Measurements from ENCODE around the gene PTPRF.
A peak's percentile ranks its signal among the peaks of the same experiment; 100 is the strongest.

PTPRF gene

DNA sequence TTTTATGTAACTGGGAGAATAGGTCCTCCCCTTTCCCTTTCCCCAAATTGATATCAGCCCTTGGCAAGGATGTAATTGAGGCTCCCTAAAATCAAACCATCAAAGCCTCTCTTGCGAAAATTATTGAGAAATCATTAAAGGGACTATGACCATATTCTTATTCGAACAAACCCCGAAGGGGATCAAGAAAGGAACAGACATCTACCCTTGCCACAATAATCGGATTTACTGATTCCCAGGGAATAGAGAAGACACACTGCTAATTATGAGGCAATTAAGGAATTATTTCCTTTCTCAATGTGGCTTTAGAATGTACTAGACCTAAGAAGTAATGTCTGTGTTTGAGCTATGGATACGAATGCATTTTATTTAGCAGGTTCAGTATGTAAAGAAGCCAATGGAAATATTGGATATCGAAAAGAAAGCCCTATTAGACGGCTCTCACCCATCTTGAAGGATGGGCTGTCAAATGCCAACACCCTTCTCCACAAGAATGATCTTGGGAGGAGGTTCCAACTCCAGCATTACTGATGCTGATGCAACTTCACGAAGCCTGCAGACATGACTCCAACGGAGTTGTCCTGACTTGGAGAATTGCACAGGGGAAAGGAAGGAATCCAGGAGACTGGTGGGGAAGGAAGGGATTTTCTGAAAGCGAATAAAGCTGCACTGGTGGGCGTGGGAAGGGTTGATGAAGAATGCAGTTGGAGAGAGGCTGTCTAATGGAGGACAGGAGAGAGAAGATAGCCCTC, 11.6 kb upstream of the PTPRF start:
- Histone ChIP-seq H3K36me3 (ENCODE audit: control insufficient read depth, insufficient read depth, low read length) (no peaks in the 10 kb centered on the region), H3K9ac (ENCODE audit: low read depth, low read length) (no peak overlapping the region), H3K9me3 (ENCODE audit: control insufficient read depth, insufficient read depth, low read length) (no peaks in the 10 kb centered on the region), H3K4me3 (ENCODE audit: low read depth, low read length) (no peak overlapping the region), H3K4me1 (ENCODE audit: control insufficient read depth, insufficient read depth, low read length) (no peaks in the 10 kb centered on the region), H3K27me3 (ENCODE audit: control insufficient read depth, insufficient read depth, low read length) (no peaks in the 10 kb centered on the region)

DNA sequence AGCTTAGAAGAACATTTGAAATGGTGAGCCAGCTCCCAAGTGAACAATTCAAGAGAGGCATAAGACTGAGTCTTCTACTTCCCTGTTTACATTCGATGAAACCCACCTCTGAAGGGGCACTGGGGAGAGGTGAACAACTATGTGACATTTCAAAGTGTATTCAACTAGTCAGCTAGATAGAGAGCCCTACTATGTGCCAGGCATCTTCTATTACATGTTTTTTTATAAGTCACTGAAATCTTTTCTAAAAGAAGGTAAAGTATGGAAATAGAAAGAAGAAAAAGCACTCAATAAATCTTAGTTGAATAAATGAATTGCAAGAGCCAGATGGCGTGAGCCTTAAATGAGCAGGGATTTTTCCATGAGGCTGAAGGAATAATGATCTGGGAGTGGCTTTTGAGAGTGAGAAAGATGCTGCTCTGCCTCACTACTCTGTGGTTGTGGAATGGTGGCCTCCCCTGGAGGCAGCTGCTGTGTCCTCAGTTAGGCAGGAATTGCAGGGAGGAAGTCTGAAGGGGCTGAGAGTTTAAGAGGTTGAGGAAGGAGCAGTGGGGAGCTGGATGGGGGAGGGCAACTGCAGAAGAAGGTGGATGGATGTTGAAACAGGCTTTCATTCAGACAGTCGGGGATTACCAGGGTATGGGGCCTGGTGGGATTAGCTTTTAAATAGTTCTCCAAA, 10.4 kb upstream of the PTPRF start:
- Histone ChIP-seq H3K9ac (ENCODE audit: low read depth, low read length) (no peak overlapping the region), H3K36me3 (ENCODE audit: control insufficient read depth, insufficient read depth, low read length) (no peaks in the 10 kb centered on the region), H3K4me3 (ENCODE audit: low read depth, low read length) (no peak overlapping the region), H3K9me3 (ENCODE audit: control insufficient read depth, insufficient read depth, low read length) (no peaks in the 10 kb centered on the region), H3K4me1 (ENCODE audit: control insufficient read depth, insufficient read depth, low read length) (no peaks in the 10 kb centered on the region), H3K27me3 (ENCODE audit: control insufficient read depth, insufficient read depth, low read length) (no peaks in the 10 kb centered on the region)

DNA sequence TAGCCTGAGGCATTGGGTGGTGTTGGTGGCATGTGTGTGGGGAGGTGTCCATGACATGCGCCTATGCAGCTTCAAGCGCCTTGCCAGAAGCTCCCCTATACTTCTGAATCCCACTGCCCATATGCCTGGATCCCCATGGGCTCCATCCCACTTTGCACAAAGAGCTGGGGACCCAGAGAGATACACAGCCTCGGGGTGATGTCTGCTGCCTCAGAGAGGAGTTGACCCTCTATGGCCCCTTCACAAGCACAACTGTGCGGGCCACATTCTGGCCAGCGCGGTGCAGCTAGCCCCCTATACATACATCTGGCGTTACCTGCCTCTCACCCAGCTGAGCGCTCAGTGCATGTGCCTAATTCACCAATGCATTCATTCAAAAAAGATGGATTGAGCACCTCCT, 9.6 kb upstream of the PTPRF start:
- Histone ChIP-seq H3K36me3 (ENCODE audit: control insufficient read depth, insufficient read depth, low read length) (no peaks in the 10 kb centered on the region), H3K9me3 (ENCODE audit: control insufficient read depth, insufficient read depth, low read length) (no peaks in the 10 kb centered on the region), H3K4me1 (ENCODE audit: control insufficient read depth, insufficient read depth, low read length) (peaks cover 2% of the 10 kb centered on the region), H3K4me3 (ENCODE audit: low read depth, low read length) (no peak overlapping the region), H3K27me3 (ENCODE audit: control insufficient read depth, insufficient read depth, low read length) (no peaks in the 10 kb centered on the region), H3K9ac (ENCODE audit: low read depth, low read length) (no peak overlapping the region)

DNA sequence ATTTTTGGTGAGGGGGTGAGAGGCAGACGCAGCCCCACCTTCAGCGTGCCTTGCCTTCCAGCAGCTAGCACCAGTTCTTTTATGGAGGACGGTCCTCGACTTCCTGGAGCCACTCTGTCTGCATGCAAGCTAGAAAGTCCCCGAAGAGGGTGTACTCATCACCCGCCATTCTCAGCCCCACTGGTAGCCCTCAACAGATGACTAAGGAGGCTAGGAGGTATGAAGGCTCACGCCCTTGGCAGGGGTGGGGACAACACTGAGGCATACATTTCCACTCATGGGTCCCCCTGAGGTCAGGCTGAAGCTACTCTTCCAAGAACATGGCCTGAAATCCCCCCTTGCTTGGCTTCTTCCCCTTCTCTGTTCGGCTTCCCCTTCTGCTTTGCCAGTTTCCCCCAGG, 8.9 kb upstream of the PTPRF start:
- Histone ChIP-seq H3K9me3 (ENCODE audit: control insufficient read depth, insufficient read depth, low read length) (no peaks in the 10 kb centered on the region), H3K9ac (ENCODE audit: low read depth, low read length) (no peak overlapping the region), H3K4me1 (ENCODE audit: control insufficient read depth, insufficient read depth, low read length) (peaks cover 4% of the 10 kb centered on the region), H3K27me3 (ENCODE audit: control insufficient read depth, insufficient read depth, low read length) (no peaks in the 10 kb centered on the region), H3K4me3 (ENCODE audit: low read depth, low read length) (no peak overlapping the region), H3K36me3 (ENCODE audit: control insufficient read depth, insufficient read depth, low read length) (no peaks in the 10 kb centered on the region)

DNA sequence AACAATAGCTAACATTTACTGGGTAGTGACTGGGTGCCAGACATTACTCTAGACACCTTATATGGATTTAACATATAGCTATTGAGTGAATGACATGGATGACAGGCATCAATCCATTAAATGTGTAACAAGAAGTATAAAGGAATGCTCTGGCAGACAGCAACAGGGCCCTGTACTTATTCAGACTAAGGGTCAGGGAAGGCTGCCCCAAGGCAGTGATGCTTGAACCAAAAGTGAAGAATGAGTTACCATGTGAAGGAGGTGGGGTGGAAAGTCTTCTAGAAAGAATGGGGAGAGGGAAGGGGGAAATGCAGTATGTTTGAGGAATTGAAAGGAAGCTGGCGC, 8.3 kb upstream of the PTPRF start:
- H3K9me3 ChIP-seq (ENCODE audit: control insufficient read depth, insufficient read depth, low read length): no peaks in the 10 kb centered on the region
- no peaks in the 10 kb centered on the region for H3K27me3 ChIP-seq (ENCODE audit: control insufficient read depth, insufficient read depth, low read length)
- H3K9ac ChIP-seq (ENCODE audit: low read depth, low read length): no peak overlapping the region
- H3K4me1 ChIP-seq (ENCODE audit: control insufficient read depth, insufficient read depth, low read length): peaks cover 4% of the 10 kb centered on the region
- H3K36me3 ChIP-seq (ENCODE audit: control insufficient read depth, insufficient read depth, low read length): no peaks in the 10 kb centered on the region
- no peak overlapping the region for H3K4me3 ChIP-seq (ENCODE audit: low read depth, low read length)

DNA sequence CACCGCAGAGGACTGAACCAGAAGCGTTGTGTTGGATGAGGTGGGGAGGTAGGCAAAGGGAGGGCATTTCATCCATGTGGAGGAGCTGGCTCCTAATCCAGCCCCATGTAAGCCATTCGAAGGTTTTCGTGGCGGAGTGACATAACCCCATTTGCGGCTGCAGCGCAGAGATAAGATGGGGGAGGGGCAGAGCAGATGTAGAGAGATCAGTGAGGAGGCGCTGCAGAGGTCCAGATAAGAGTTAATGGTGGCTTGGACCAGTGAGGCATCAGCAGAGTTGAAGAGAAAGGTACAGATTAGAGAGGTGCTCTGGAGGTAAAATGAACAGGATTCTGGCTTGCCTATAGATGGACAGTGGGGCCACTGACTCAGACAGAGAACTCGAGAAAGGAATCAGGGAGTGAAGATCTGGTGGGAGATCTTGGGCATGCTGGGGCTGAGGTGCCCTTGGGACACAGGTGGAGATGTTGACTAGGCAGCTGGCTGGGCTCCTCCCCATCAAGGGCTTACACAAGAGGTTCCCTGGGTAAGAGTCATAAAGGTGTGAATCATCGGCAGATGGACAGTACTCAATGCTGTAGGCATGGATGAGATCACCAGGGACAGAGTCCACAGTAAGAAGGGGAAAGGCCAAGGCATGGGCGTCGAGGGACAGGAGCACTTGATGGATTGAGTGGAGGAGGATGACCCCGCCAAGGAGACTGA, 7.8 kb upstream of the PTPRF start:
- H3K4me1 ChIP-seq (ENCODE audit: control insufficient read depth, insufficient read depth, low read length): peaks cover 4% of the 10 kb centered on the region
- no peaks in the 10 kb centered on the region for H3K27me3 ChIP-seq (ENCODE audit: control insufficient read depth, insufficient read depth, low read length)
- H3K36me3 ChIP-seq (ENCODE audit: control insufficient read depth, insufficient read depth, low read length): no peaks in the 10 kb centered on the region
- no peak overlapping the region for H3K4me3 ChIP-seq (ENCODE audit: low read depth, low read length)
- H3K9ac ChIP-seq (ENCODE audit: low read depth, low read length): no peak overlapping the region
- H3K9me3 ChIP-seq (ENCODE audit: control insufficient read depth, insufficient read depth, low read length): no peaks in the 10 kb centered on the region

DNA sequence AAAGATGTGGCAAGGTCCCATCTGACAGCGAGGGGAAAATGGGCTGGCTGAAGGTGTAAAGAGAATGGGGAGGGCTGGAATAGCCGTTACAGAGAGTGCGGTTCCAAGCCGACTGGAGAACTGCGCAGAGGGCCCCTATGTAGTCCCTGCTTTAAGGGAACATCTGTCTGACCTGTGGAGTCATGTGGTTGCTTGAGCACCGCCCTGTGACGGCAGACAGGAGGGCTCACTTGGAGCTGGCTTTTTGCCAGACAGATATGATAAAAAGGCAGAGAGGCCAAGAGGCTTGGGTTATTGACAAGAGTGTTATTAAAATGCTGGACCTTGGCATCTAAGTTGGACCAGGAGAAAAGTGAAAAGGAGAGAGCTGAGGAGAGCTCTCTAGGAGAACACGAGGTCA, 5.9 kb upstream of the PTPRF start:
- no peak overlapping the region for H3K9ac ChIP-seq (ENCODE audit: low read depth, low read length)
- H3K4me3 ChIP-seq (ENCODE audit: low read depth, low read length): no peak overlapping the region

DNA sequence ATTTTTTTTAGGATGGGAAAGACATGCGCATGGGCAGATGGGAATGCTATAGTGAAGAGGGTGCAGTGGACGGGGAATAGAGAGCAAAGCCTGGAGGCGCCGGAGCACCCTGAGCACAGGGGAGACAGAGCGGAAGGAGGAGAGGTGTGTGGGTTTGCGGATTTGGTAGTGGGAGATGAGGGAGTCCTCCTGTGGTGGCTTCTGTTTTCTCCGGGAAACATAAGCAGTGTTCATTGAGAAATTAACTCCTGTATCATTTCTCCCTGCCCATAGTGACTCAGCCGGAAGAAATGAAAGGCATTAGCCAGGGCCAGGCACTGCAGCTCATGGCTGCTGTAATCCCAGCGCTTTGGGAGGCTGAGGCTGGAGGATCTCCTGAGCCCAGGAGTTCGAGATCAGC, 4.7 kb upstream of the PTPRF start:
- H3K4me1 ChIP-seq (ENCODE audit: control insufficient read depth, insufficient read depth, low read length): peaks cover 13% of the 10 kb centered on the region
- H3K36me3 ChIP-seq (ENCODE audit: control insufficient read depth, insufficient read depth, low read length): no peaks in the 10 kb centered on the region
- H3K9me3 ChIP-seq (ENCODE audit: control insufficient read depth, insufficient read depth, low read length): no peaks in the 10 kb centered on the region
- H3K4me3 ChIP-seq (ENCODE audit: low read depth, low read length): no peak overlapping the region
- peaks cover 8% of the 10 kb centered on the region for H3K27me3 ChIP-seq (ENCODE audit: control insufficient read depth, insufficient read depth, low read length)
- no peak overlapping the region for H3K9ac ChIP-seq (ENCODE audit: low read depth, low read length)

More for the DNA sequence above, 5.9 kb upstream of the PTPRF start:
- no peaks in the 10 kb centered on the region for H3K9me3 ChIP-seq (ENCODE audit: control insufficient read depth, insufficient read depth, low read length)
- peaks cover 7% of the 10 kb centered on the region for H3K4me1 ChIP-seq (ENCODE audit: control insufficient read depth, insufficient read depth, low read length)
- no peaks in the 10 kb centered on the region for H3K36me3 ChIP-seq (ENCODE audit: control insufficient read depth, insufficient read depth, low read length)
- peaks cover under 1% of the 10 kb centered on the region for H3K27me3 ChIP-seq (ENCODE audit: control insufficient read depth, insufficient read depth, low read length)

DNA sequence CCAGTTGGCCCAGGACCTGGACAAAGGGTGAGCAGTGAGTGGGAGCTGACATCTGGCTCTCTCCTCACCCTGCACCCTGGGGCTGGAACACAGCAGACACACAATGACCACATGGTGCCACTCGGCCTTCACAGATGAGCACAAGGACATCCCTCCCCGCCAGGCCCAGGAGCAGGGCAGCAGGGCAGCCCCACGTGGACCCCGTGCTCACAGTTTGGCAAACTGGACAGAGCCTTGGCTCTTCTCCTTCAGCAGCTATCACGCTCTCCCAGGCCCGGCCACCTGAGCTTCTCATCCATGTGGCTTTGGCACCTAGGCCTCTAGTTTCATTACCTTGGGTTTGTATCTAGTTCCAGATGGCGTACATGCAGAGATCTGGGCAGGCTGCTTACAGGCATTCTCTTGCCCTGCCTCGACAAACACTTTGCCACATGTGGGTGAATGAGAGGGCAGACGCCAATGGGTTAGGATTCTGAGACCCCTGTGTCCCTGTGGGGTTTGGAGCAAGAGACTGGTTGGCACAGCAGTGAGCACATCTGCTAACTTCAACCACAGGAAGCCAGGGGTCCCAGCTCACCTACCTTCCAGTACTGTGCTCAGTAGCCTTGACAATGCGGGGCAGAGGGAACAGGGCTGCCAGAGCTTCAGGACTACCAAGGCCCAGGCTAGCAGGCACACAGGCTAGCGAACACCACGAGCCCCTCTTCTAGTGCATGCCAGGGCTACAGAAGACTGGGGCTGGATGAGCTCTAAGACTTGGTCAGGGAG, 3.4 kb upstream of the PTPRF start:
- H3K9ac ChIP-seq (ENCODE audit: low read depth, low read length): no peak overlapping the region
- peaks cover 8% of the 10 kb centered on the region for H3K27me3 ChIP-seq (ENCODE audit: control insufficient read depth, insufficient read depth, low read length)
- H3K9me3 ChIP-seq (ENCODE audit: control insufficient read depth, insufficient read depth, low read length): no peaks in the 10 kb centered on the region
- no peak overlapping the region for H3K4me3 ChIP-seq (ENCODE audit: low read depth, low read length)
- H3K36me3 ChIP-seq (ENCODE audit: control insufficient read depth, insufficient read depth, low read length): no peaks in the 10 kb centered on the region
- peaks cover 13% of the 10 kb centered on the region for H3K4me1 ChIP-seq (ENCODE audit: control insufficient read depth, insufficient read depth, low read length)

DNA sequence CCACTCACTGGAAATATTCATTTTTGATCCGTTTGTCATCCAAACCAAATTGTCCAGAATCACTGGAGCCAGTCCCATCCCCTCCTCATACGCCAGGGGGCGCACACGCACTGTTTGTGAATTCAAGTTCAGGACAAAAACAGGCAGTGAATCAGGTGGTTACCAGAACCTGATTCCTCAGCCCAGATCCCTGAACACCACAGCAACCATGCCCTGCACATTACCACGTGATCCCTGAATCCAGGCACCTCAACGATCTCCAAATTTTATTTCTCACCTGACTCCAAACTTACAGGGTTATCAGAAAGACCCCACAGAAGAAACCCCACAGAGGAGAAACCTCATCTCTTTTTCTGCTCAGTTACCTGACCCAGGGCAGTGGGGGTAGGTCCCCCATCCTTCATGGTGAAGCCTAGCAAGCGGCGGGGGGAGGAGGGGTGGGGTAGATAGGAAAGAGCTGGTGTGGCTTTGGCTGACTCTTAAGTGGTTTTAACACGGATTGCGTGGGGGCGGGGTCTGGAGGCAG, 1.4 kb upstream of the PTPRF start:
- Histone ChIP-seq H3K4me1 (ENCODE audit: control insufficient read depth, insufficient read depth, low read length) (peaks cover 30% of the 10 kb centered on the region), H3K9ac (ENCODE audit: low read depth, low read length) (no peak overlapping the region), H3K9me3 (ENCODE audit: control insufficient read depth, insufficient read depth, low read length) (no peaks in the 10 kb centered on the region), H3K27me3 (ENCODE audit: control insufficient read depth, insufficient read depth, low read length) (peaks cover 22% of the 10 kb centered on the region), H3K4me3 (ENCODE audit: low read depth, low read length) (no peak overlapping the region), H3K36me3 (ENCODE audit: control insufficient read depth, insufficient read depth, low read length) (no peaks in the 10 kb centered on the region)

DNA sequence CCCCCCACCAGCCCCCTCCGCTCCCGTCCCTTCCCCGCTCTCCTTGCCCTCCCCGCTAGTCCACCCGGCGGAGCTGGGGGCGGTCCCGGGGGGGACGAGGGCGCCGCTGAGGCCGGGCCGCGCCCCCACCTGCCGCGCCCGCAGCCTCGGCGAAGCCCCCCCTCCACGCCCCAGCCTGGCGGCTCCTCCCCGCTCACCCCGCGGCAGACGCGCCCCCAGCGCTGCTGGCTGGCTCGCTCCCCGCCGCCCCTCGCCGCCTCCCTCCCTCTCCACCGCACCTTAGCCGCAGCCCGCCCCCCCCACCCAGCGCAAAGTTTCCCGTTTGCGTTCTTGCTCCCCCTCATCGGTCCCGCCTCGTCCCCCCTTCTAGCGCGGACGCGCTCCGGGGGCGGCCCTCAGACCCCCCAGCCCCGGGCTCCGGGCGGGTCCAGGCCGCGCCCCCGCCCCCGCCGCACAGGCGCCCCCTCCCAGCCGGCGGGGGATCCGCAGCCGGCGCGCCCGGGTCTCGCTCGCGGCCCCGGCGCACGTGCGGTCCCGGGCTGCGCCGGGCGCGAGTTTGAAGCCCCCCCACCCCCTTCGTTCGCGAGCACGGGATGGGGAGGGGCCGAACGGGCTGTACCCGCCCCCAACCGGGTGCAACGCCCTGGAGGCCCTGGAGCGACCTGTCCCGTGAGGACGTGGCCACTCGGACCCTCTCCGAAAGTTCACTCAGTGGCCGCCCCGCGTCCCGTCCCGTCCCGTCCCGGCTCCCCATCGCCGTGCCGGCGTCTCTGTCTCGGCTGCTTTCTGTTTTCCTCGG, 623 bp downstream of the PTPRF start:
- peak overlapping the region; percentile 88 for H3K4me3 ChIP-seq (ENCODE audit: low read depth, low read length)
- H3K27me3 ChIP-seq (ENCODE audit: control insufficient read depth, insufficient read depth, low read length): peaks cover 23% of the 10 kb centered on the region
- no peaks in the 10 kb centered on the region for H3K36me3 ChIP-seq (ENCODE audit: control insufficient read depth, insufficient read depth, low read length)
- no peaks in the 10 kb centered on the region for H3K9me3 ChIP-seq (ENCODE audit: control insufficient read depth, insufficient read depth, low read length)
- H3K4me1 ChIP-seq (ENCODE audit: control insufficient read depth, insufficient read depth, low read length): peaks cover 33% of the 10 kb centered on the region
- H3K9ac ChIP-seq (ENCODE audit: low read depth, low read length): peak overlapping the region; percentile 76

Data from iPS-15b (cell line).